HG03457 (cell line): ENCODE data around the gene OBSCN.

ENCODE experiments used
- ATAC-seq: cut with Tn5 transposase; IDR thresholded peaks from one replicate; pipeline ENCODE4 v1.9.1; 2021; ENCODE audit warnings: moderate number of reproducible peaks; ENCODE audit not compliant: unreplicated experiment

Gene OBSCN

DNA sequence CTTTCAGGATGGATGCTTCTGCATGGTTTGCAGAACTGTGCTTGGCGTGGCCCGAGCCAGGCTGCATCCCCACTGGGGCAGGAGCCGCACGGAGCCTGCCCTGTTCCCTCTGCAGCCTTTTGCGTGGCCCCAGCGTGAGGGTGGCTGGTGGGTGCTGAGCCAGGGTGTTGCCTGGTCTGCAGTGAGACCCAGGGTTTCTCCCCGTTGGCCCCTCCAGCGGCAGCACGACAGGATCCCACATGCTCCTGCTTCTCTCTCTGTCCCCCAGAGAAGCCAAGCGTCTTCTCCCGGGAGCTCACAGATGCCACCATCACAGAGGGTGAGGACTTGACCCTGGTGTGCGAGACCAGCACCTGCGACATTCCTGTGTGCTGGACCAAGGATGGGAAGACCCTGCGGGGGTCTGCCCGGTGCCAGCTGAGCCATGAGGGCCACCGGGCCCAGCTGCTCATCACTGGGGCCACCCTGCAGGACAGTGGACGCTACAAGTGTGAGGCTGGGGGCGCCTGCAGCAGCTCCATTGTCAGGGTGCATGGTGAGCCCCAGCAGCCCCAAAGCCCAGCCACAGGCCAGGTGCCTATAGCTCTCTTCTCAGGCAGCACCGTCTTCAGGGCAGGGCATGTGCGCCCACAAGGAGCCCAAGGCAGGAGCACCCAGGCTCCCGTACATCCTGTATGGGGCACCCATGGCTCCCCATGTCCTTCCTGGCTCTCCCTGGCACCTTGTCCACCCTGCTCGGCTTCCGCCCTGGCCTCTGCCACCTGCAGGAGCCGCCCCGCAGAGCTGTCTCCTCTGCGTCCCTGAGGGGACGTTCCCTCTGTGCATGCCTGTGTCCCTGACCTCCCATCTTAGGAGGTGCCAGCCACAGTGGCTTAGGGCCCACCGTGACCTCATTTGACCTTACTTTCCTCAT lies 78.9 kb downstream of the OBSCN start:
- no peak for ATAC-seq

DNA sequence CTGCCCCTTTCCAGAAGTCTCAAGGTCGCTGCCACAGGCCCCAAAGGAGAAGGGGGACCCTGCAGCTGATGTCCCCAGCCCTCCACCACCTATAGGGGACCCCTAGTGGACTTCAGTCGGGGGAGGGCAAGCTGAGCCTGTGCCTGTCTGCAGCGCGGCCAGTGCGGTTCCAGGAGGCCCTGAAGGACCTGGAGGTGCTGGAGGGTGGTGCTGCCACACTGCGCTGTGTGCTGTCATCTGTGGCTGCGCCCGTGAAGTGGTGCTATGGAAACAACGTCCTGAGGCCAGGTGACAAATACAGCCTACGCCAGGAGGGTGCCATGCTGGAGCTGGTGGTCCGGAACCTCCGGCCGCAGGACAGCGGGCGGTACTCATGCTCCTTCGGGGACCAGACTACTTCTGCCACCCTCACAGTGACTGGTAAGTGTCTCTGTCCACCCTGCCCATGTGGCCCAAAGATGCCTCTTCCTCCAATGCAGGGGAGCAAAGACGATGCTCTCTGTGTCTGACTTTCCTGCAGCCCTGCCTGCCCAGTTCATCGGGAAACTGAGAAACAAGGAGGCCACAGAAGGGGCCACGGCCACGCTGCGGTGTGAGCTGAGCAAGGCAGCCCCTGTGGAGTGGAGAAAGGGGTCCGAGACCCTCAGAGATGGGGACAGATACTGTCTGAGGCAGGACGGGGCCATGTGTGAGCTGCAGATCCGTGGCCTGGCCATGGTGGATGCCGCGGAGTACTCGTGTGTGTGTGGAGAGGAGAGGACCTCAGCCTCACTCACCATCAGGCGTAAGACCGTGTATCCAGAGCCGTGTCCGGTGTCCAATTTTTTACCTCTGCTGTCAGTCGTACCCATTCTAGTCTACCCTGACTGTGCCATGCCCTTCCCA lies 79.9 kb downstream of the OBSCN start:
- ATAC-seq = no peak

DNA sequence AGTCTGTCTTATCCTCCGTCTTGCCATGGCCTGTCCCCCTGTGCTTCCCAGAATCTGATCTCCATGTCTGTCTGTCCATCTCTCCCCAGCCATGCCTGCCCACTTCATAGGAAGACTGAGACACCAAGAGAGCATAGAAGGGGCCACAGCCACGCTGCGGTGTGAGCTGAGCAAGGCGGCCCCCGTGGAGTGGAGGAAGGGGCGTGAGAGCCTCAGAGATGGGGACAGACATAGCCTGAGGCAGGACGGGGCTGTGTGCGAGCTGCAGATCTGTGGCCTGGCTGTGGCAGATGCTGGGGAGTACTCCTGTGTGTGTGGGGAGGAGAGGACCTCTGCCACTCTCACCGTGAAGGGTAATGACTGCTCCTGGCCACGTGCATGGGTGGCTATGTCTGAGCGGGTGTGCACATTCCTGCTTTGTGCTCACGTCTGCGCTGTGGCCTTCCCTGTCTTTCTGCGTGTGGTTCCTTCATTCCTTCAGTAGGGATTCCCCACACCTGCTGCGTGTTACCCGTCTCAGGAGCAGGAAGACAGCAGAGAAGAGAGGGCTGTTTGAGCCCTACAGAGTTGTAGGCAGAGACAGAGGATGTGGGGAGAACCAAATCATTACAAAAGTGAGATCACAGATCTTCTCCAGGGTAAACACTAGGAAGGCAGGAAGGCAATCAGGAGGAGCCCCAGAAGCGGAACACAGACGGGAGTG lies 80.8 kb downstream of the OBSCN start:
- ATAC-seq = no peak

DNA sequence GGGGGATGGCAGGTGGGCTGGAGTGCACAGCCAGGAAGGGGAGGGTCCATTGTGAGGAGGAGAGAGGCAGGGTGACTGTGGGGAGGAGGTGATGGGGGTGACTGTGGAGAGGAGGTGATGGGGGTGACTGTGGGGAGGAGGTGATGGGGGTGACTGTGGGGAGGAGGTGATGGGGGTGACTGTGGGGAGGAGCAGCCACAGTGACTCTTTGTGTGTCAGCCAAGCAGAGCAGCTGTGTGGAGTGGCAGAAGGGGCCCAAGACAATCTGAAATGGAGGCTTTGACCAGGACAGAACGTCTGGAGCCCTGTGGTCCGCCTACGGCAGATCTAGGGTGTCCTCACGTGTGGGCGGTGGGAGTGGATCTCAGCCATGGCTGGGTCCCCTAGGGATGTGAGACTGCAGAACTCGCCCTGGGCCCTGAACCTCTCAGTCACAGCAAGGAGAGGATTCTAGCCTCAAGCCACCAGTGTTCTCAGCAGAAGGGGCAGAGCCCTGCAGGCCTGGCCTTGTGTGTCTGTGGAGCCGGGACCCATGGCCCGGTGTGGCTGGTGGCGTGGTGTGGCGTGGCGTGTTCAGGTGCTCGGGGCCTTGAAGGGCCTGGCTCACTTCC lies 81.5 kb downstream of the OBSCN start:
- no peak for ATAC-seq

DNA sequence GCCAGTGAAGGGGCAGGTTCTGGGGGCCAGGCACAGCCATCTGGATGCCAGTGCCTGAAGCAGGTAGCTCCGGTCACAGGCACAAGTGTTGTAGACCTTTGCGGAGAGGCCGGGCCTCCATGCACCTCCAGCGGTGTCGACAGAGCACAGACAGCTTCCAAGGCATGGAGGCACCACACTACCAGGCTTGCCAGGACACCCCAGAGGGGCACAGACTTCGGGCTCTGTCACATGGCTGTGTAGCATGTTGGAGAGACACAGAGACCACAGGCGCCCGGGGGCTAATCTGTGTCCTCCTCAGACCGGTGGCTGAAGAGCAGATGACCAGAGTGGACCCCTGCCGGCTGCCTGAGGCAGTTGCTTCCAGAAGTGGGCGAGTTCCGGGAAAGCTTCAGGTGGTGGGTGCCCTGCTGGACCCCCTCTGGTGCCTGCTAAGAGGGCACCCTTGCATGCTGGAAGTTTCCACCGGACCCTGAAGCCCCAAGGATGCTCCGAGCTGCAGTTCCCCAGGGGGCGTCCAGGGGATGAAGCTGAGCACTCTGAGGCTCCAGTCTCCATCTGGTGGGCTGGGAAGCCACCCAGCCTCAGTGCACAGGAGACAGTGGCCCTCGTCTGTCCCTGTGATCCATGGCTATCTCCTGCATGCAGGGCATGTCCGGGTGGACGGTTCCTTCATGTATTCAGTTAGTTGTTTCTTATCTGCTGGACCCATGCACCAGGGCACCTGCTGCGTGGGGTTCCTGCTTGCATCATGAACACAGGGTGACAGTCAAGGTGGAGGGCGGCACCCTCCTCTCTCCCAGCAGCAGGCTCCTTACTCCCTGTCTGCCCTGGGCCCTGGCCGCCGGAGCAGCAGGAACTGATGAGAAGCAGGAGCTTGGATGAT lies 82.4 kb downstream of the OBSCN start:
- ATAC-seq = no peak

DNA sequence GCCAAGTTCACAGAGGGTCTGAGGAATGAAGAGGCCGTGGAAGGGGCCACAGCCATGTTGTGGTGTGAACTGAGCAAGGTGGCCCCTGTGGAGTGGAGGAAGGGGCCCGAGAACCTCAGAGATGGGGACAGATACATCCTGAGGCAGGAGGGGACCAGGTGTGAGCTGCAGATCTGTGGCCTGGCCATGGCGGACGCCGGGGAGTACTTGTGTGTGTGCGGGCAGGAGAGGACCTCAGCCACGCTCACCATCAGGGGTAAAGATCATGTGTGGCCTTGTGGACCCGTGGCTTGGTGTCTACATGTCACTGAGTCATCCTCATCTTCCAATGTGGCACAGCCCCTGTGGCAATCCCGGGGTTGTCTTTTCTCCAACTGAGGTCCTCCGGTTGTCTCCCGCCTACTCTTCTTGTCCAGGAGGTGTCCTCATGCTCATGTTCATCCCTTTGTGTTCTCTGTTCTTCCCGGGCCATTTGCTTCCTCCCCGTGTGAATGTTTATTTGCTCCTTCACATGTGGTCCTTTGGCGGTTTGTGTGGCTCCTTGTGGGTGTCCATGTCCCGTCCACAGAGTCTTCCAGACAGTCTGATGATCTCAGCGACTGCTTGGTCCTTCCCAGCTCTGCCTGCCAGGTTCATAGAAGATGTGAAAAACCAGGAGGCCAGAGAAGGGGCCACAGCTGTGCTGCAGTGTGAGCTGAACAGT lies 84.2 kb downstream of the OBSCN start:
- no peak for ATAC-seq

DNA sequence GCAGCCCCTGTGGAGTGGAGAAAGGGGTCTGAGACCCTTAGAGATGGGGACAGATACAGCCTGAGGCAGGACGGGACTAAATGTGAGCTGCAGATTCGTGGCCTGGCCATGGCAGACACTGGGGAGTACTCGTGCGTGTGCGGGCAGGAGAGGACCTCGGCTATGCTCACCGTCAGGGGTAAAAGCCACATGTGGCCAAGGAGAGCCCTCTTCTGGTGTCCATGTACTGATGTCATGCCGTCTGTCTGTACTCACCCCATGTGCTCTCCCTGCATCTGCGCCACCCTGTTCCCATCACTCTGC lies 84.7 kb downstream of the OBSCN start:
- no peak for ATAC-seq

DNA sequence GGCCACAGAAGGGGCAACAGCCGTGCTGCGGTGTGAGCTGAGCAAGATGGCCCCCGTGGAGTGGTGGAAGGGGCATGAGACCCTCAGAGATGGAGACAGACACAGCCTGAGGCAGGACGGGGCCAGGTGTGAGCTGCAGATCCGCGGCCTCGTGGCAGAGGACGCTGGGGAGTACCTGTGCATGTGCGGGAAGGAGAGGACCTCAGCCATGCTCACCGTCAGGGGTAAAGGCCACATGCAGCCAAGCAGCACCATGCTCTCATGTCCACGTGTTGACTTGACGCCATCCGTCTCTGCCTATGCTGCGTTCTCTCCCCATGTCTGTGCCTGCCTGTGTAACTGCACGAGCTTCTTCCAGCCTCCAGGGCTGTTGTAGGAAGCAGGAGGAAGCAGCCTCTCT lies 85.5 kb downstream of the OBSCN start:
- no peak for ATAC-seq

DNA sequence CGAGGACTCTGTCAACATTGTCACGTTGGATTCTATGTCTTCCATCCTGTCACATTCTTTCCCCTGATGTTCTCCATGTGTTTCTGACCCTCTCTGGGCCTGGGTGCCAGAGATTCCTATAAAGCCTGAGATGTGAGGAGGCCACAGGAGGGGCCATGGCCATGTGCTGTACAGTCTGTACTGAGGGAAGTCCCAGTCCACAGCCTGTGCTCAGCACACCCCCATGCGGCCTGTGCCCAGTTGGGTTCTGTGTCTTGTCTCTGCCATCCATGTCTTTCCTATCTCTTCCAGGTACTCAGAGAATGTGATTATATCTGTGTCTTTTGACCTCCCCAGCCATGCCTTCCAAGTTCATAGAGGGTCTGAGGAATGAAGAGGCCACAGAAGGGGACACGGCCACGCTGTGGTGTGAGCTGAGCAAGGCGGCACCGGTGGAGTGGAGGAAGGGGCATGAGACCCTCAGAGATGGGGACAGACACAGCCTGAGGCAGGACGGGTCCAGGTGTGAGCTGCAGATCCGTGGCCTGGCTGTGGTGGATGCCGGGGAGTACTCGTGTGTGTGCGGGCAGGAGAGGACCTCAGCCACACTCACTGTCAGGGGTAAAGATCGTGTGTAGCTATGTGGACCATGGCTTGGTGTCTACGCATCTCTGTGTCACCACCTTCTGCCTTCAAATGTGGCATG lies 86.1 kb downstream of the OBSCN start:
- ATAC-seq = no peak

DNA sequence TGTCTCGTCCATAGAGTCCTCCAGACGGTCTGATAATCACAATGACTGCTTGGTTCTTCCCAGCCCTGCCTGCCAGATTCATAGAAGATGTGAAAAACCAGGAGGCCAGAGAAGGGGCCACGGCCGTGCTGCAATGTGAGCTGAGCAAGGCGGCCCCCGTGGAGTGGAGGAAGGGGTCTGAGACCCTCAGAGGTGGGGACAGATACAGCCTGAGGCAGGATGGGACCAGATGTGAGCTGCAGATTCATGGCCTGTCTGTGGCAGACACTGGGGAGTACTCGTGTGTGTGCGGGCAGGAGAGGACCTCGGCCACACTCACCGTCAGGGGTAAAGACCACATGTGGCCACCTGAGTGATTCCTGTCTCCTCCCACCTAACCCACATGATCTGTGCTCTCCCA lies 86.9 kb downstream of the OBSCN start:
- no peak for ATAC-seq

DNA sequence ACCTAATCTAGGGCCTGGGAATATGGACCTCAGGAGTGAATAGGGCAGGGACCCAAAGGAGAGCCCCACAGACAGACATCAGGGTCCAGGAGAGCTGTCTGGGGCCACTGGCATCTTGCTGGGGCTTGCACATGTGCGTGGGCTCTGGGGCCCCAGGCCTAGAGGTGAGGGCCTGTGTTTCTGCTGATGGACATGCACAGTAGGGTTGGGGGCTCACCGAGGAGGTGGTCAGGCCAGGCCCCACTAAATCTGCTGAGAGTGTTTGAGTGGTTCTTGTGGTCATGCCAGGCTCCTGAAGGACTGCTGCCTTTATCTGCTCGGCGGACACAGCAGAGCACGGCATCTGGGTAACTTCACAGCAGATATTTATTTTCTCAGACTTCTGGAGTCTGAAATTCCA lies 87.4 kb downstream of the OBSCN start:
- no peak for ATAC-seq

DNA sequence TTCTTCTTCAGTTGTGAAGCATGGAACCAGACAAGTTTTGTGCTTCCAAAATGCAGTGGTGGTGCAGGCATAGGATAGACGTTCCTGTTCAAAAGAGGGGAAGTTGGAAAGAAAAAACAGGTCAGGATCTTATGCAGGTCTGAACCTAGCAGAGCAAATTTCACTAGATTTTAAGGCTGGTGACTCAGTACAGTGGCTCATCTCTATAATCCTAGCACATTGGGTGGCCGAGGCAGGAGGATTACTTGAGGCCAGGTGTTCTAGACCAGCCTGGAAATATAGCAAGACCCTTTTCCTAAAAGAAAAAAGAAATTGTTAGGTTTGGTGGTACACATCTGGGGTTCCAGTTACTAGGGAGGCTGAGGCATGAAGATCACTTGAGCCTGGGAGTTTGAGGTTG lies 88.1 kb downstream of the OBSCN start:
- ATAC-seq = no peak

DNA sequence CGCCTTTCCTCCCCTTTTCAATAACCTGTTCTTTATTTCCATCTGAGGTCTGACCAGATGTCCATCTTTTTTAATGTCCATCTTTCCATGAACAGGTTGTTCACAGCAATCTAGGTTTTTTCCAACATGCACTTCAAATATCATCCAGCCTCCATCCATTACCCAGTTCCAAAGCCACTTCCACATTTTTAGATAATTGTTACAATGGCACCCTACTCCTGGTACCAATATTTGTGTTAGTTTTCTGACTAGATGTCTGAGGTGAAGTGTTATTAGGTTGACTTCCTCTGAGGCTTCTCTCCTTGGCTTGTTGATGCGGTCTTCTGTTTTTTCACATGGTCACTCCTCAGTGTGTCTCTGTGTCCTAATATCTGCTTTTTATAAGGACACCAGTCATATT lies 89.4 kb downstream of the OBSCN start:
- no peak for ATAC-seq

DNA sequence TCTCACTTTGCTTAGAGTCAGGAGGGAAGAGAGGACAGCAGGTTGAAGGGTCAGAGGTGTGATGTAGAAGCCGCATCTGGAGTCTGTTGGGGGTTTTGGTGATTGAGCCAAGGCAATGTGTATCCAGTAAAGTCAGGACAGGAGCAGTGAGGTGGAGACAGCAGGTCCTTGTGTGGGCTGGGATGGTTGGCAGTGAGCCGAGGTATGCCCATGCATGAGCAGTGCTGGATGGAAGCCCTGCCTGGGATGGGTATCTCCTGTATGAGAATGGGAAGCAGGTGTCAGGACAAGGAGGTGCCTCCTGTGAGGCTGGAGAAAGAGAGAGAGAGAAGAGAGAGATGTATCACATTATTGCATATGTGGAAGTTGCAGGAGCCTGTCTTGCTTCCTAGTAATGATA lies 90.0 kb downstream of the OBSCN start:
- ATAC-seq = no peak

DNA sequence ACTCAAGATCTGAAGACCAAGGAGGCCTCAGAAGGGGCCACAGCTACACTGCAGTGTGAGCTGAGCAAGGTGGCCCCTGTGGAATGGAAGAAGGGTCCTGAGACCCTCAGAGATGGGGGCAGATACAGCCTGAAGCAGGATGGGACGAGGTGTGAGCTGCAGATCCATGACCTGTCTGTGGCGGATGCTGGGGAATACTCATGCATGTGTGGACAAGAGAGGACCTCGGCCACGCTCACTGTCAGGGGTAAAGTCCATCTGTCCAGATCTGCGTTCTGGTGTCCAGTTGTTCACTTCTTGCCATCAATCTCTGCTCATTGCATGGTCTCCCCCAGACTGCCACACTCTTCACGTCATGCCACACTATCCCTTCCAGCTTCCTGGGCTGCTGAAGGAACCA lies 90.6 kb downstream of the OBSCN start:
- no peak for ATAC-seq

DNA sequence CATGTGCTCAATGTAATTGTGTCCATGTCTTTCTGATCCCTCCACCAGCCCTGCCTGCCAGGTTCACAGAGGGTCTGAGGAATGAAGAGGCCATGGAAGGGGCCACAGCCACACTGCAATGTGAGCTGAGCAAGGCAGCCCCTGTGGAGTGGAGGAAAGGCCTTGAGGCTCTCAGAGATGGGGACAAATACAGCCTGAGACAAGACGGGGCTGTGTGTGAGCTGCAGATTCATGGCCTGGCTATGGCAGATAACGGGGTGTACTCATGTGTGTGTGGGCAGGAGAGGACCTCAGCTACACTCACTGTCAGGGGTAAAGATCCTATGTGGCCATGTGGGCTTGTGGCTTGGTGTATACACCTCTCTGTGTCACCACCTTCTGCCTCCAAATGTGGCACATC lies 91.4 kb downstream of the OBSCN start:
- ATAC-seq = no peak

DNA sequence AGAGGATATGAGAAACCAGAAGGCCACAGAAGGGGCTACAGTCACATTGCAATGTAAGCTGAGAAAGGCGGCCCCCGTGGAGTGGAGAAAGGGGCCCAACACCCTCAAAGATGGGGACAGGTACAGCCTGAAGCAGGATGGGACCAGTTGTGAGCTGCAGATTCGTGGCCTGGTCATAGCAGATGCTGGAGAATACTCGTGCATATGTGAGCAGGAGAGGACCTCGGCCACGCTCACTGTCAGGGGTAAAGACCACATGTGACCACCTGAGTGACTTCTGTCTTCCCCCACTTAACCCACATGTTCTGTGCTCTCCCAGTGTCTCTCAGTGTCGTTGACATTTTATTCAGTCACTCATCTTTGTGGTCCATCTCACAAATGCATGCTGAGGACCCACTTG lies 92.1 kb downstream of the OBSCN start:
- no peak for ATAC-seq

DNA sequence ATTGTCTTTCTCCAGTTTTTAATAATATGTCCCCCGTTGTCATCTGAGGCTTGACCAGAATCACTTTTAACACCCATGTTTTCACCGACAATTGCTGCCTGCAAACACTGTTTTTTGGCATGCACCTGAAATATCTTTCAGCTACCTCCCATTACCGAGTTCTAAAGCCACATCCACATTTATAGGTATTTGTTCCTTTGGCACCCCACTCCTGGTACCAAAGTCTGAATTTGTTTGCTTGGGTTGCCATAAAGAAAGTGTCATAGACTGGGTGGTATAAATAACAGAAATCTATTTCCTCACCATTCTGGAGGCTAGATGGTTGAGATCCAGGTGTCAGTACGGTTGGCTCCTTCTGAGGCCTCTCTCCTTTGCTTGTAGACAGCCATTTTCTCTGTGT lies 94.2 kb downstream of the OBSCN start:
- ATAC-seq = no peak

DNA sequence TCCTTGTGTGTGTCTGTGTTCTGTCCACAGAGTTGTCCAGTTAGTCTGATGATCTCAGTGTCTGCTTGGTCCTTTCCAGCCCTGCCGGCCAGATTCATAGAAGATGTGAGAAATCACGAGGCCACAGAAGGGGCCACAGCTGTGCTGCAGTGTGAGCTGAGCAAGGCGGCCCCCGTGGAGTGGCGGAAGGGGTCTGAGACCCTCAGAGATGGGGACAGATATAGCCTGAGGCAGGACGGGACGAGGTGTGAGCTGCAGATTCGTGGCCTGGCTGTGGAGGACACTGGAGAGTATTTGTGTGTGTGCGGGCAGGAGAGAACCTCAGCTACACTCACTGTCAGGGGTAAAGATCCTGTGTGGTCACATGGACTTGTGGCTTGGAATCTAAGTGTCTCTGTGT lies 95.8 kb downstream of the OBSCN start:
- ATAC-seq = no peak
